Fibroblast of lung (primary cell): Measurements from ENCODE around the gene ABLIM2. TPM values are rescaled to one million over a fixed set of nuclear protein-coding genes. Genes with fewer than 3 reads are reported as not detected.
A peak's percentile ranks its signal among the peaks of the same experiment; 100 is the strongest.

Experiments
- DNase-seq, 2 donors: peaks; one replicate each; pipeline versions ENCODE4 v3.0.0 to v3.0.0-alpha.2; 2010; ENCODE audit warnings: low read depth in 2 of 2
- H2AFZ ChIP-seq: 2 replicates; pipeline ENCODE4 v1.5.1; 2012; ENCODE audit warnings: low read length, control low read depth, inconsistent platforms
- H3K27ac ChIP-seq: 2 replicates; pipeline ENCODE4 v1.5.1; 2011; ENCODE audit warnings: low read length, control low read depth; ENCODE audit not compliant: insufficient read depth
- H3K27me3 ChIP-seq: 2 replicates; pipeline ENCODE4 v1.5.1; 2011; ENCODE audit warnings: mild to moderate bottlenecking, low read length; ENCODE audit not compliant: control insufficient read depth, insufficient read depth
- H3K36me3 ChIP-seq: 2 replicates; pipeline ENCODE4 v1.5.1; 2011; ENCODE audit warnings: low read length; ENCODE audit not compliant: control insufficient read depth, insufficient read depth
- H3K4me1 ChIP-seq: 2 replicates; pipeline ENCODE4 v1.5.1; 2011; ENCODE audit warnings: low read length; ENCODE audit not compliant: control insufficient read depth, insufficient read depth; ENCODE audit errors: extremely low read depth
- H3K4me2 ChIP-seq: 2 replicates; pipeline ENCODE4 v1.5.1; 2011; ENCODE audit warnings: low read length, control low read depth; ENCODE audit not compliant: insufficient read depth; ENCODE audit errors: extremely low read depth
- H3K4me3 ChIP-seq, 4 experiments: fragments of 200-600 bp in 1 of 4; sonication (generic) in 1 of 4; replicated peaks in 1 of 4; 2 replicates each; pipeline ENCODE4 v1.5.1; 2011 to 2016; ENCODE audit warnings: low read length in 4 of 4, low read depth in 3 of 4, mild to moderate bottlenecking in 3 of 4, control low read depth in 2 of 4, inconsistent platforms in 1 of 4, mixed read lengths in 1 of 4; ENCODE audit not compliant: insufficient read depth in 1 of 4; ENCODE audit errors: control extremely low read depth in 1 of 4
- H3K79me2 ChIP-seq: 2 replicates; pipeline ENCODE4 v1.5.1; 2012; ENCODE audit warnings: mild to moderate bottlenecking, low read length, inconsistent platforms; ENCODE audit not compliant: control insufficient read depth, insufficient read depth
- H3K9ac ChIP-seq: 2 replicates; pipeline ENCODE4 v1.5.1; 2011; ENCODE audit warnings: mild to moderate bottlenecking, low read length, control low read depth; ENCODE audit not compliant: insufficient read depth
- H3K9me3 ChIP-seq: 2 replicates; pipeline ENCODE4 v1.5.1; 2012; ENCODE audit warnings: low read depth, low read length; ENCODE audit not compliant: control insufficient read depth, insufficient read depth
- H4K20me1 ChIP-seq: 2 replicates; pipeline ENCODE4 v1.5.1; 2011; ENCODE audit warnings: low read length; ENCODE audit not compliant: control insufficient read depth, insufficient read depth; ENCODE audit errors: extremely low read depth
- EZH2 ChIP-seq: IDR thresholded peaks from 2 replicates; pipeline ENCODE4 v1.5.1; 2012; ENCODE audit warnings: low read length, control low read depth, mild to moderate bottlenecking; ENCODE audit errors: missing control alignments
- polyA plus RNA-seq, 2 donors: library from polyadenylated mRNA; depleted of rRNA in 1 of 2; stranded (reverse) in 1 of 2; unstranded in 1 of 2; fragments of >200 nt; gene quantifications; 2 replicates each; pipeline ENCODE4 v1.2.1, GENCODE V29; 2011 to 2012; ENCODE audit warnings: missing spikeins in 1 of 2
- total RNA-seq: library from RNA; depleted of rRNA; stranded (reverse); fragments of >200 nt; gene quantifications from 2 replicates; pipeline ENCODE4 v1.2.1, GENCODE V29; 2014
- TF ChIP-seq, protein P1 (sequence below), 2 donors: IDR thresholded peaks in 1 of 2; conservative IDR thresholded peaks in 1 of 2; 1 replicate in 1 of 2; 2 replicates in 1 of 2; pipeline ENCODE4 v1.5.1; 2011 to 2012; ENCODE audit warnings: low read length in 2 of 2, control low read depth in 1 of 2, inconsistent platforms in 1 of 2, low read depth in 1 of 2, mild to moderate bottlenecking in 1 of 2

The ABLIM2 gene
- total and polyA plus RNA-seq, 2 donors (not counting 1 experiment from before 2014, with no cell fraction given), result 0.66 to 2.6 TPM

DNA sequence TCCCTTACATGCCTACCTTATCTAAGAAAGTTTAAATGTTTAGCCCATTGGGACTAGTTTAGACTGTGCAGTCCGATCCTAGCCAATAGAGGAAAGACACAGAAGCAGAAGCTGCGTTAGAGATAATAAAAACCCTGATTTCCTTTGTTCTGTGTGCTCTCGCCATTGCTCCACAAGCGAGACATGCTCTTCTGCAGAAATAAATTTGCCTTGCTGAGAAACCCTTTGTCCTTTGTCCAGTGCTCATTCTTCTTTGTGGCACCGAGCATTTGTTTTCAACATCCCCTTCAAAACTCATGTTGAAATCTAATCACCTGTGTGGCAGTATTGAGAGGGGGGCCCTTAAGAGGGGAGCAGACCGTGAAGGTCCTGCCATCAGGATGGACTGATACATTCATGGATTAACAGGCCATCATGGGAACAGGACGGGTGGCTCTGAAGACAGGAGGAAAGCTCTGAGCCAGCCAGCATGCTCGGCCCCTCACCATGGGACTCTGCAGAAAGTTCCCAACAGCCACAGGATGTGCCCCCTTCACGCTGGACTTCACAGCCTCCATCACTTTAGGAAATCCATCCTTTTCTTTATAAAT, 94.5 kb downstream of the ABLIM2 start:
- no peaks in the 10 kb centered on the region for H3K27me3 ChIP-seq
- H4K20me1 ChIP-seq, result no peaks in the 10 kb centered on the region
- DNase-seq, result peak in 1 of 2 donors; percentile 7
- no peak overlapping the region for H3K27ac ChIP-seq
- no peak overlapping the region for H2AFZ ChIP-seq
- no peaks in the 10 kb centered on the region for H3K4me1 ChIP-seq
- no peaks in the 10 kb centered on the region for H3K9me3 ChIP-seq
- H3K36me3 ChIP-seq, result no peaks in the 10 kb centered on the region
- no peaks in the 10 kb centered on the region for H3K79me2 ChIP-seq
- TF ChIP-seq, protein P1, sequence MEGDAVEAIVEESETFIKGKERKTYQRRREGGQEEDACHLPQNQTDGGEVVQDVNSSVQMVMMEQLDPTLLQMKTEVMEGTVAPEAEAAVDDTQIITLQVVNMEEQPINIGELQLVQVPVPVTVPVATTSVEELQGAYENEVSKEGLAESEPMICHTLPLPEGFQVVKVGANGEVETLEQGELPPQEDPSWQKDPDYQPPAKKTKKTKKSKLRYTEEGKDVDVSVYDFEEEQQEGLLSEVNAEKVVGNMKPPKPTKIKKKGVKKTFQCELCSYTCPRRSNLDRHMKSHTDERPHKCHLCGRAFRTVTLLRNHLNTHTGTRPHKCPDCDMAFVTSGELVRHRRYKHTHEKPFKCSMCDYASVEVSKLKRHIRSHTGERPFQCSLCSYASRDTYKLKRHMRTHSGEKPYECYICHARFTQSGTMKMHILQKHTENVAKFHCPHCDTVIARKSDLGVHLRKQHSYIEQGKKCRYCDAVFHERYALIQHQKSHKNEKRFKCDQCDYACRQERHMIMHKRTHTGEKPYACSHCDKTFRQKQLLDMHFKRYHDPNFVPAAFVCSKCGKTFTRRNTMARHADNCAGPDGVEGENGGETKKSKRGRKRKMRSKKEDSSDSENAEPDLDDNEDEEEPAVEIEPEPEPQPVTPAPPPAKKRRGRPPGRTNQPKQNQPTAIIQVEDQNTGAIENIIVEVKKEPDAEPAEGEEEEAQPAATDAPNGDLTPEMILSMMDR (conservative IDR thresholded peaks at IDR 0.05 in 1 of 2, IDR thresholded peaks at IDR 0.05 in 1 of 2; ENCODE audit: low read depth in 1 of 2, low read length in 2 of 2), result no peak
- no peak for TF ChIP-seq EZH2
- H3K4me3 ChIP-seq, result no peak overlapping the region
- H3K4me2 ChIP-seq, result no peak overlapping the region
- no peak overlapping the region for H3K9ac ChIP-seq

DNA sequence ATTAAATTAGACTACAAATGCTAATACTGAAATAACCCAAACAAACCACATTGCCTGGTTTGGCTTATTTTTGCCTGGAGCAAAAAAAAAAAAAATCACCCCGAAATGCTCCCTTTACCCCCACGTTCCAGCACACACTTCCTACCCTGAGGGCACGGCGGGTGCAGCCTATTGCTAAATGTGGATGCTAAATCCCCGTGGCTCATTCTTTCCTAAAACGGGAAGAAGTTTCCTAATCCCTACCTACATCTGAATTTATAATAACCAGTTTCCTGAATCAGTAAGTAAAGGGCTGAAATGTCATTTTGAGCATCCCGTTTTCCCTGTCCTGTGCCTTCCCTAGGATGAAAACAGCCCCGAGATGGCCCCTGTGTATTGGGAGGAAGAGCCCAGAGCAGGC, 97.0 kb downstream of the ABLIM2 start:
- TF ChIP-seq EZH2, result no peak
- TF ChIP-seq, protein P1 (conservative IDR thresholded peaks at IDR 0.05 in 1 of 2, IDR thresholded peaks at IDR 0.05 in 1 of 2; ENCODE audit: low read depth in 1 of 2, low read length in 2 of 2), result no peak

DNA sequence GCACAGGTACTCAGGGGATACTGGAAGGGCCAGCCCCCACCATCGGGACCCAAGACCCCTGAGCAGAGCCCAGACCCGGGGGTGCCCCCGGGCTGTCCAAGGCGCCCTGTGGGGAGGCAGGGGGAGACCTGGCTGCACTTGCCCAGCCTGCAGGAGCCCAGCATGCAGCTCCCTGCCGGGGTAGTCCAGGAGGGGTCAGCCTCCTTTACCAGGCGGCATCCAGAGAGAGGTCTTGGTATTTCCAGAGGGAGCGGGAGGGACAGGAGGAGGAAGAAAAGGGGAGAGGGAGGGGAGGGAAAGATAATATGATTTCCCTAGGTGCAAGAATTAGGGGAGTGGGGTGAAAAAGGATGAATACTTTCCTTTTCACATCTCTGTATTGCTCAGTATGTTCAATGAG, 97.5 kb downstream of the ABLIM2 start:
- Histone ChIP-seq H3K9me3 (no peaks in the 10 kb centered on the region), H2AFZ (no peak overlapping the region), H3K27me3 (no peaks in the 10 kb centered on the region), H3K36me3 (no peaks in the 10 kb centered on the region), H3K79me2 (no peaks in the 10 kb centered on the region), H3K9ac (no peak overlapping the region), H4K20me1 (no peaks in the 10 kb centered on the region), H3K27ac (no peak overlapping the region), H3K4me1 (no peaks in the 10 kb centered on the region), H3K4me2 (no peak overlapping the region), H3K4me3 (no peak overlapping the region)
- no peak for DNase-seq
- TF ChIP-seq EZH2, result no peak
- TF ChIP-seq, protein P1 (conservative IDR thresholded peaks at IDR 0.05 in 1 of 2, IDR thresholded peaks at IDR 0.05 in 1 of 2; ENCODE audit: low read depth in 1 of 2, low read length in 2 of 2), result no peak

More for the DNA sequence above, 97.0 kb downstream of the ABLIM2 start:
- Histone ChIP-seq H4K20me1 (no peaks in the 10 kb centered on the region), H3K27ac (no peak overlapping the region), H2AFZ (no peak overlapping the region), H3K4me1 (no peaks in the 10 kb centered on the region), H3K36me3 (no peaks in the 10 kb centered on the region), H3K4me2 (no peak overlapping the region), H3K27me3 (no peaks in the 10 kb centered on the region), H3K9me3 (no peaks in the 10 kb centered on the region), H3K79me2 (no peaks in the 10 kb centered on the region), H3K4me3 (no peak overlapping the region), H3K9ac (no peak overlapping the region)
- DNase-seq, result no peak
